ENCODE results near the gene KCNQ5.
"Not testable (repeated sequence)": the region's sequence is repeated elsewhere in the genome, so short reads cannot be mapped to it uniquely, and the experiment has no call there.

Gene KCNQ5

DNA sequence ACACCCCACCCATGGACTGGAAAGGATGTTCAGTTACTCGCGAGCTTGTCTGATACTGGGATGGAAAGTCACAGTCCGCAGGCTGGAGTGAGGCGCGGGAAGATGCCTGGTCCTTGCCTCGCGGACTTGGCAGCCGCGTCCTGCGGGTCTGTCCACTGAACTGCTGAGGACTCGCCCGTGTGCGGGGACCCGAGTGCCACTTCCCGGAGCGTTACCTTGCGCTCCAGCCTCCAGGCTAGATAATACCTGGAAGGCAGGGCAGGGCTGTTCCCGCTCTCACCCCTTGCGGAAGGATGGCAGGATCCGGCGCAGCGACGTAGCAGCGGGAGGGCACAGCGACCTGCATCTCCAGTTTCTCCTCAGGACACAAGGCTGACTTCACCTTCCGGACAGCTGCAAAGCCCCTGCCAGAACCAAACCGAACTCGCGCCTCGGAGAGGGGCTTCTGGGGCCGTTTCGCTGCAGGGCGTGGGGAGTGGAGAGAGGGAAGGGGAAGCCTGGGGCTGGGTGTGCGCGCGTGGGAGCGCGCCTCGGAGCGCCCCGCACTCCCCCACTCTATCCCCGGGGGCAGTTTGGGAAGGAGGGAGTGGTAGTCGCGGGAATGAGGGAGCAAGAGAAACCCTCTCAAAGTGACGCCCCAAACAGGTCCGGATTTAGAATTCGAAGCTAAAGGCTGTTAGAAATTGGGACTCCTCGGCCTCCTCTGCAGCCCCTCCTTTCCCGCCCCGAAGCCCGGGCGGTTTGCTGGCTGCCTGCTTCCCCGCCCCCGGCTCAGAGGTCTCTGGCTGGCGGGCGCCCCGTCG, at the start of gene KCNQ5:
KCNQ5 (plus strand) TSS at position 774 of the 803 bp plus-strand sequence.
- intact Hi-C loops (cut with DNase I; ENCODE audit: low total_unique reads) = no loop called here
- Histone ChIP-seq H3K4me3 (peak within 1 kb of the TSS; percentile 63 to 76), H3K27me3 (no peaks in the 10 kb centered on the region), H3K9me3 (no peaks in the 10 kb centered on the region), H3K4me1 (peaks cover 0 to 25% (median 12%) of the 10 kb centered on the region in 4 donors), H3K27ac (peak within 1 kb of the TSS; percentile 75 to 79), H3K36me3 (no peaks in the 10 kb centered on the region)
- TF ChIP-seq, protein P1, sequence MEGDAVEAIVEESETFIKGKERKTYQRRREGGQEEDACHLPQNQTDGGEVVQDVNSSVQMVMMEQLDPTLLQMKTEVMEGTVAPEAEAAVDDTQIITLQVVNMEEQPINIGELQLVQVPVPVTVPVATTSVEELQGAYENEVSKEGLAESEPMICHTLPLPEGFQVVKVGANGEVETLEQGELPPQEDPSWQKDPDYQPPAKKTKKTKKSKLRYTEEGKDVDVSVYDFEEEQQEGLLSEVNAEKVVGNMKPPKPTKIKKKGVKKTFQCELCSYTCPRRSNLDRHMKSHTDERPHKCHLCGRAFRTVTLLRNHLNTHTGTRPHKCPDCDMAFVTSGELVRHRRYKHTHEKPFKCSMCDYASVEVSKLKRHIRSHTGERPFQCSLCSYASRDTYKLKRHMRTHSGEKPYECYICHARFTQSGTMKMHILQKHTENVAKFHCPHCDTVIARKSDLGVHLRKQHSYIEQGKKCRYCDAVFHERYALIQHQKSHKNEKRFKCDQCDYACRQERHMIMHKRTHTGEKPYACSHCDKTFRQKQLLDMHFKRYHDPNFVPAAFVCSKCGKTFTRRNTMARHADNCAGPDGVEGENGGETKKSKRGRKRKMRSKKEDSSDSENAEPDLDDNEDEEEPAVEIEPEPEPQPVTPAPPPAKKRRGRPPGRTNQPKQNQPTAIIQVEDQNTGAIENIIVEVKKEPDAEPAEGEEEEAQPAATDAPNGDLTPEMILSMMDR (IDR thresholded peaks at IDR 0.05) = no peak
- DNase-seq = no peak

DNA sequence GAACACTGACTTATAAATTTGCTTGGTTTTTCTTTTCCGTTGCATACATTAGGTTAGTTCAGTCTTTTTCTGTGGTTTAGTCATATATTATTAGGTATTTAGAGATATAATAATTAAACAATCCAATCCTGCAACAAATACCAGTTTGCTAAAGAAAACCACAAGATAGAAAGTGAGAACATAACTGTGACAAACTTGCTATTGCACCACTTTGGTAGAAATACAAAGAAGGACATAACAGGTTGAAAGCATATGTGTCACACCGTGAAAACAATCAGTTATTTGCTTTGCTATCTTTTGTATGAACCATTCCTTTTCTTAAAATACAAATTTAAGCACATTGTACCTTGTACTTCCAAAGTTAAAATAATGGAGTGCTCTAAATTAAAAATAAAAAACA, 42.0 kb upstream of the KCNQ5 start:
- Histone ChIP-seq H3K36me3 (no peaks in the 10 kb centered on the region), H3K27ac (no peak overlapping the region), H3K4me3 (no peak overlapping the region), H3K4me1 (no peaks in the 10 kb centered on the region), H3K9me3 (no peaks in the 10 kb centered on the region), H3K27me3 (no peaks in the 10 kb centered on the region)
- TF ChIP-seq, protein P1 (IDR thresholded peaks at IDR 0.05) = no peak
- DNase-seq = no peak
- intact Hi-C loops (cut with DNase I; ENCODE audit: low total_unique reads) = no loop called here

DNA sequence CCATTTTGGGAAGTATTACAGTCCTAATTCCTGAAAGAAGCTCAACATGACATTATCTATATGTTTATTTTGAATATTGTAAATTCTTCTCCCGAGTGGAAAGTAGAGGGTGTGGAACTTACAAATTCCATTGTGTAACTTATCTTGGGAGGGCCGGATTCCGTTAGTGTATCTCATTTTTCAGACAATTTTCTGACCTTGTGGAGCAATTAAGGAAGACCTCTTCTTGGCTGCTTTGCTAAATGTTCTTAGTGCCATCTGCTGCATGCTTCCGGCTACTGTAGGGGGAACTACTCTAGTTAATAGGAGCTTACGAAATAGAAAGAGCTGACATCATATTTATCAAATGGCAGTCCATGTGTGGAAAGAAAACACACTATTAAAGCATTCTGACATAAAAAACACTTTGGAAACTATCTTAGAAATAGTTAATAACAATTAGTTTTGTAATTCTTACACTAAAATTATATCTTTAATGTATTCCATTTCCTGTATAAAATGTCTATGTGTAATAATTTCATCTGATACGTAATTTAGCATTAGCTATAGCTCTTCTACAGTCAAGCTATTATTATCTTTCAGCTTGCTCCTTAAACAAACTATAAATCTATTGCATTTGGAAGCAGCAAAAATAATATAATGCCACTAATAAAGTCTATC, 41.5 kb upstream of the KCNQ5 start:
- Histone ChIP-seq H3K4me1 (no peaks in the 10 kb centered on the region), H3K9me3 (no peaks in the 10 kb centered on the region), H3K36me3 (no peaks in the 10 kb centered on the region), H3K27me3 (no peaks in the 10 kb centered on the region), H3K4me3 (no peak overlapping the region), H3K27ac (no peak overlapping the region)
- DNase-seq = peak in 1 of 2 donors; percentile 20
- intact Hi-C loops (cut with DNase I; ENCODE audit: low total_unique reads) = no loop called here
- TF ChIP-seq, protein P1 (IDR thresholded peaks at IDR 0.05) = no peak

DNA sequence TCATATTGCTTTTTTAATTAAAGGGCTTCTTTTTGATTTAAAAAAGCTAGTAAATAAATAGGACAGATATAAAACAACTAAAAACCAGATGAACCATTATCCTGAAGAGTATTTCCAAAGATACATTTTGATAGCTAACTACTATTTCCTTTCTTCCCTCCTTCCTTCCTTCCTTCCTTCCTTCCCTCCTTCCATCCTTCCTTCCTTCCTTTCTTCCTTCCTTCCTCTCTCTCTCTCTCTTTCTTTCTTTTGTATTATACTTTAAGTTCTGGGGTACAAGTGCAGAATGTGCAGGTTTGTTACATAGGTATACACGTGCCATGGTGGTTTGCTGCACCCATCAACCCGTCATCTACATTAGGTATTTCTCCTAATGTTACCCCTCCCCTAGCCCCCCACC, 40.9 kb upstream of the KCNQ5 start:
- H3K27ac ChIP-seq; H3K4me3 ChIP-seq; intact Hi-C loops (cut with DNase I; ENCODE audit: low total_unique reads); H3K36me3 ChIP-seq; H3K9me3 ChIP-seq; H3K4me1 ChIP-seq; DNase-seq; H3K27me3 ChIP-seq: not testable (repeated sequence)

DNA sequence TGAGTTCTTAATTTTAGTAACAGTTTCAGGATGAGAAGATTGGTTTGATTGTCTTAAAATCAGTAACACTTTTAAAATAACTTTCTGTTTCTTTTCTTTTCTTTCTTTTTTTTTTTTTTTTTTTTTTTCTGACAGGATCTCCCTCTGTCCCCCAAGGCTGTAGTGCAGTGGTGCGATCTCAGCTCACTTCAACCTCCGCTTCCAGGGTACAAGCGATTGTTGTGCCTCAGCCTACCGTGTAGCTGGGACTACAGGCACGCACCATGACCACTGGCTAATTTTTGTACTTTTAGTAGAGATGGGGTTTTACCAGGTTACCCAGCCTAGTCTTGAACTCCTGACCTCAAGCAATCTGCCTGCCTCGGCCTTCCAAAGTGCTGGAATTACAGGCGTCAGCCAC, 33.7 kb upstream of the KCNQ5 start:
- TF ChIP-seq, protein P1 (IDR thresholded peaks at IDR 0.05) = no peak

DNA sequence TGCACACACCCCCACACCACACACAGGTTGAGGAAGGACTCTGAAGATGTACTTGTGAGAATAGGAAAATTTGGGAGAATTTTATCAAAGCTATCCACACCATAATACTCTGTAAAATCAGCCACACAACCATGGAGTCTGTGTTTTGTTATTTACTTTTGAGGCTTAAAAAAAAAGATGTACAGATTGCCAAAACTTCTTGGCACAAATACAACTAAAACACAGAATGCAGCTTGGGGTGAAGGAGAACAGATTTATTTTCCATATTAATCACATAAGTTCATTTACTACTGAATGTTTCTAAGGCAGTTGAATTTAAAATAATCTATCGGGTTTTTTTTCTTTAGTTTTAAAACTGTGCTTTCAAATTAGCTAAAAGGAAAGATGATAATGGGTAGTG, 32.8 kb upstream of the KCNQ5 start:
- no peak overlapping the region for H3K4me3 ChIP-seq
- no peaks in the 10 kb centered on the region for H3K9me3 ChIP-seq
- TF ChIP-seq, protein P1 (IDR thresholded peaks at IDR 0.05) = no peak
- no peaks in the 10 kb centered on the region for H3K36me3 ChIP-seq
- intact Hi-C loops (cut with DNase I; ENCODE audit: low total_unique reads) = no loop called here
- H3K4me1 ChIP-seq = peaks cover 0 to 4% (median 0%) of the 10 kb centered on the region in 4 donors
- no peak overlapping the region for H3K27ac ChIP-seq
- H3K27me3 ChIP-seq = no peaks in the 10 kb centered on the region
- DNase-seq = no peak

More for the DNA sequence above, 33.7 kb upstream of the KCNQ5 start:
- H3K27ac ChIP-seq = no peak overlapping the region
- DNase-seq = no peak
- intact Hi-C loops (cut with DNase I; ENCODE audit: low total_unique reads) = no loop called here
- no peaks in the 10 kb centered on the region for H3K27me3 ChIP-seq
- no peaks in the 10 kb centered on the region for H3K9me3 ChIP-seq
- no peaks in the 10 kb centered on the region for H3K36me3 ChIP-seq
- H3K4me3 ChIP-seq = no peak overlapping the region
- peaks cover 0 to 4% (median 0%) of the 10 kb centered on the region in 4 donors for H3K4me1 ChIP-seq
